OCI-LY7 (cell line): ENCODE measurements around the gene GMCL1. TPM values are rescaled to one million over a fixed set of nuclear protein-coding genes. Genes with fewer than 3 reads are reported as not detected.

Source experiments
- BruUV-seq: library from RNA; stranded (reverse); fragments of 400-500 nt; replicated peaks from 2 replicates; lab custom pipeline; 2021; lab: Mats Ljungman, UMichigan
- CTCF ChIA-PET: fragments of 300-600 bp; sonication (Branson Sonifier 250); formaldehyde crosslinking; loops from one replicate; lab custom pipeline; 2022; ENCODE audit warnings: antibody characterized with exemption; ENCODE audit not compliant: unreplicated experiment; lab: Charles Lee
- POLR2A ChIA-PET: fragments of 300-600 bp; sonication (Branson Sonifier 250); formaldehyde crosslinking; loops from one replicate; lab custom pipeline; 2022; ENCODE audit warnings: antibody characterized with exemption; lab: Charles Lee
- DNase-seq: peaks from one replicate; pipeline ENCODE4 v3.0.0-alpha.2; 2015; ENCODE audit warnings: low spot score
- H2AFZ ChIP-seq: fragments of 200-600 bp; sonication (generic), shearing (Covaris generic); 2 replicates; pipeline ENCODE4 v1.6.1; 2014; ENCODE audit warnings: mild to moderate bottlenecking, antibody characterized with exemption, low read length, moderate library complexity
- H3K27ac ChIP-seq: fragments of 200-600 bp; sonication (generic); 2 replicates; pipeline ENCODE4 v1.5.1; 2014; ENCODE audit warnings: mixed run types, low read depth, mild to moderate bottlenecking, moderate library complexity, low read length, inconsistent platforms; ENCODE audit not compliant: poor library complexity, severe bottlenecking
- H3K36me3 ChIP-seq: fragments of 200-600 bp; sonication (generic); 2 replicates; pipeline ENCODE4 v1.6.1; 2014; ENCODE audit warnings: mild to moderate bottlenecking, antibody characterized with exemption, low read length, moderate library complexity, mixed read lengths; ENCODE audit not compliant: insufficient read depth
- H3K4me1 ChIP-seq: fragments of 200-600 bp; sonication (generic); 2 replicates; pipeline ENCODE4 v1.5.1; 2014; ENCODE audit warnings: mild to moderate bottlenecking, low read length; ENCODE audit not compliant: insufficient read depth, poor library complexity, severe bottlenecking
- H3K4me2 ChIP-seq: fragments of 200-600 bp; sonication (generic); 2 replicates; pipeline ENCODE4 v1.6.1; 2014; ENCODE audit warnings: mild to moderate bottlenecking, low read length
- H3K4me3 ChIP-seq: fragments of 200-600 bp; sonication (generic); 2 replicates; pipeline ENCODE4 v1.5.1; 2014; ENCODE audit warnings: mild to moderate bottlenecking, low read depth, low read length; ENCODE audit not compliant: poor library complexity, severe bottlenecking
- H3K79me2 ChIP-seq: fragments of 200-600 bp; sonication (generic); 2 replicates; pipeline ENCODE4 v1.6.1; 2016; ENCODE audit warnings: low read depth, mild to moderate bottlenecking, low read length, moderate library complexity, mixed read lengths; ENCODE audit not compliant: insufficient read depth
- H3K9me2 ChIP-seq: fragments of 200-600 bp; sonication (generic); 2 replicates; pipeline ENCODE4 v1.6.1; 2016; ENCODE audit warnings: mild to moderate bottlenecking, low read length, mixed read lengths; ENCODE audit not compliant: insufficient read depth
- H3K9me3 ChIP-seq: fragments of 200-600 bp; sonication (generic); 2 replicates; pipeline ENCODE4 v1.6.1; 2014; ENCODE audit warnings: mild to moderate bottlenecking, mixed run types, low read length, mixed read lengths
- H4K20me1 ChIP-seq: fragments of 200-600 bp; sonication (generic); 2 replicates; pipeline ENCODE4 v1.6.1; 2014; ENCODE audit warnings: mild to moderate bottlenecking, antibody characterized with exemption, low read length, moderate library complexity, mixed read lengths; ENCODE audit not compliant: insufficient read depth
- CTCF ChIP-seq: fragments of 200-600 bp; sonication (generic); conservative IDR thresholded peaks from 2 replicates; pipeline ENCODE4 v1.5.1; 2014; ENCODE audit warnings: mild to moderate bottlenecking, antibody characterized with exemption, low read length, moderate library complexity, mixed read lengths
- EZH2phosphoT487 ChIP-seq: fragments of 200-600 bp; sonication (generic); IDR thresholded peaks from 2 replicates; pipeline ENCODE4 v1.6.1; 2018; ENCODE audit warnings: low read depth, borderline replicate concordance, mild to moderate bottlenecking, mixed run types, antibody characterized with exemption, low read length, moderate library complexity, mixed read lengths
- intact Hi-C: fragments of 100-400 bp; cut with micrococcal nuclease; formaldehyde crosslinking; loops from one replicate; pipeline ENCODE4 v1.10.0; 2022; ENCODE audit not compliant: unreplicated experiment
- total RNA-seq, 2 experiments: library from RNA; depleted of rRNA in 1 of 2; stranded (reverse); fragments of >200 nt in 1 of 2; shearing (Covaris generic) in 1 of 2; gene quantifications; 2 replicates each; pipeline ENCODE4 v1.2.3, GENCODE V29; 2014 to 2022

The GMCL1 gene
- total RNA-seq, 2 experiments from 2014 or later = 14.4 to 25.9 TPM

GRCh38 chr2:69781321-69782248 is 47.9 kb upstream of the GMCL1 start:
- no peaks in the 10 kb centered on the region for H4K20me1 ChIP-seq
- POLR2A ChIA-PET = interaction anchor here (1.0 to 1.2 kb wide), 4 partner anchors 9 to 18 kb away, joined by 3 to 4 read pairs (median 3); no protein-coding TSS in a partner anchor
- H3K79me2 ChIP-seq = no peaks in the 10 kb centered on the region
- no peak overlapping the region for H3K27ac ChIP-seq
- H3K4me2 ChIP-seq = no peak overlapping the region
- CTCF ChIA-PET = no interaction called here
- intact Hi-C loops = no loop called here
- H3K9me3 ChIP-seq = 0 out of 2 replicates have a peak, but pooled peaks cover 12% of the 10 kb centered on the region
- no peak overlapping the region for H3K4me3 ChIP-seq
- DNase-seq = no peak
- BruUV-seq = no TSS peak
- H3K36me3 ChIP-seq = no peaks in the 10 kb centered on the region
- no peaks in the 10 kb centered on the region for H3K9me2 ChIP-seq
- TF ChIP-seq EZH2phosphoT487 (no peak), CTCF (no peak)
- H2AFZ ChIP-seq = no peak overlapping the region
- H3K4me1 ChIP-seq = no peaks in the 10 kb centered on the region

DNA sequence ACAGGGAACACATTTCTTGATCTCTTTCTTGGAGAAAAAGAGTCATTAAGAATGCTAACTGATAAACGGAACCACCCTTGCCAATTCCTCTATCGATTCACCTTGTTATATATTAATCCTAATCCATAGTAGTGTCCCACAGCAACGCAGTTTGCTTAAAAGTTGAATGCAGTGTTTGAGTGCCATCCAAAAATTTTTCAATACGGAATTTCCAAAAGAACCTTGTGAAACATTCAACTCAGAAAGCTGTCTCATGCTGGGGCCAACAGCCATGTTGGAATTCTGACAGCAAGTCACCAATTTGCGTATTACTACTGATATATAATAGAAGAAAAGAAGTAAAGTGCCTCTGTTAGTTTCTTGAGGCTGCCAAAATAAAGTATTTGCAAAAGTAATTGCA is 45.2 kb upstream of the GMCL1 start:
- H3K9me2 ChIP-seq = no peaks in the 10 kb centered on the region
- no peak overlapping the region for H3K4me3 ChIP-seq
- no peak overlapping the region for H3K4me2 ChIP-seq
- no peak for TF ChIP-seq EZH2phosphoT487
- no peak for TF ChIP-seq CTCF
- H3K27ac ChIP-seq = no peak overlapping the region
- no peak overlapping the region for H2AFZ ChIP-seq
- intact Hi-C loops = no loop called here
- no TSS peak for BruUV-seq
- ChIA-PET POLR2A (no interaction called here), CTCF (no interaction called here)
- DNase-seq = no peak
- H3K9me3 ChIP-seq = no peaks in the 10 kb centered on the region
- H3K79me2 ChIP-seq = no peaks in the 10 kb centered on the region
- H3K4me1 ChIP-seq = peaks cover 12% of the 10 kb centered on the region
- H3K36me3 ChIP-seq = no peaks in the 10 kb centered on the region
- H4K20me1 ChIP-seq = no peaks in the 10 kb centered on the region

DNA sequence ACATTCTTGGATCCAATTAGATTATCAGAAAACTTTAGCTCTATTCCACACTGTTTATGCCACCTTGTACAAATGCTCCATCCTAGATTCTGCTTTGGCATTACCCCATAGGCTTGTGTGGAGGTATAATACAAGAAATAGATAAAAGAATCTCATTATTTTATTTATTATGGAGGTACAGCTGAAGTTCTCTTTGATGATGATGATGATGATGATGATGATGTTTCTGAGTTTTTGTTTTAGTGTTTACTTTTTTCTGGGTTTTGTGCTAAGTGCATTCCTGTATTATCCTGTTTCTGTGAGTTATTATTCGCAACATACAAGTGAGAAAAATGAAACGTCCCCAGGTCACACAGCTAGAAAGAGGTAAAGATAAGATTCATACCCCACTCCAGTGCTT is 44.1 kb upstream of the GMCL1 start:
- Histone ChIP-seq H3K9me2 (no peaks in the 10 kb centered on the region), H4K20me1 (no peaks in the 10 kb centered on the region), H3K4me3 (no peak overlapping the region), H3K4me2 (no peak overlapping the region), H3K4me1 (peaks cover 23% of the 10 kb centered on the region), H3K9me3 (no peaks in the 10 kb centered on the region), H3K36me3 (no peaks in the 10 kb centered on the region), H3K79me2 (no peaks in the 10 kb centered on the region), H3K27ac (no peak overlapping the region), H2AFZ (no peak overlapping the region)
- DNase-seq = no peak
- no TSS peak for BruUV-seq
- POLR2A ChIA-PET = interaction anchor here (0.7 to 1.4 kb wide), 3 partner anchors 17 to 22 kb away, joined by 3 to 6 read pairs (median 4); no protein-coding TSS in a partner anchor
- TF ChIP-seq CTCF (no peak), EZH2phosphoT487 (no peak)
- intact Hi-C loops = no loop called here
- CTCF ChIA-PET = no interaction called here
